GM21381 (cell line): ENCODE data around the gene HLA-B.

Experiments
- ATAC-seq: cut with Tn5 transposase; IDR thresholded peaks from one replicate; pipeline ENCODE4 v1.9.1; 2021; ENCODE audit warnings: mild to moderate bottlenecking, moderate library complexity; ENCODE audit not compliant: unreplicated experiment

The HLA-B gene

DNA sequence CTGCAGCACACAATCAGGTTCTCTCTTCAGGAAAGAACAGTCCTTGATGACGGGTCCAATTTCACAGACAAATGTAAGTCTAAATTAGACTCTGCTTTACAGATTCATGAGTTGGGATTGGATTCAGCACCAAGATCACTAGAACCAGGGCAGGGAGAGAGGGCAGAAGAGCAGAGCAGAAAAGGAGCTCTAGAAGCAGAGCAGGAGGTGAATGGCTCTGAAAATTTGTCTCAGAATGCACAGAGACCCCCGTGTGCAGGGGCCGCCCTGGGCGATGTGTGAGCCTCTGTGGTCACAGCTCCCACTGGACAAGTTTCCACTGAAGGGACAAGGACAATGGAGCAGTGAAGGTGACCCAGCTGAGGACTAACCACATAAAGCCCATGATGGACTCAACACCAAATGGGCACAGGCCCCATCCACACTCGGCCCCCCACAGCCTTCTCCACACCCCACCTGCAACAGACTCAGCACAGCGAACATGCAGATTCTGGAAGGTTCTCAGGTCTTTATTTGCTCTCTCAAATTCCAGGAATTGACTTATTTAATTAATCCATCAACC, 3.5 kb downstream of the HLA-B start:
- no peak for ATAC-seq

DNA sequence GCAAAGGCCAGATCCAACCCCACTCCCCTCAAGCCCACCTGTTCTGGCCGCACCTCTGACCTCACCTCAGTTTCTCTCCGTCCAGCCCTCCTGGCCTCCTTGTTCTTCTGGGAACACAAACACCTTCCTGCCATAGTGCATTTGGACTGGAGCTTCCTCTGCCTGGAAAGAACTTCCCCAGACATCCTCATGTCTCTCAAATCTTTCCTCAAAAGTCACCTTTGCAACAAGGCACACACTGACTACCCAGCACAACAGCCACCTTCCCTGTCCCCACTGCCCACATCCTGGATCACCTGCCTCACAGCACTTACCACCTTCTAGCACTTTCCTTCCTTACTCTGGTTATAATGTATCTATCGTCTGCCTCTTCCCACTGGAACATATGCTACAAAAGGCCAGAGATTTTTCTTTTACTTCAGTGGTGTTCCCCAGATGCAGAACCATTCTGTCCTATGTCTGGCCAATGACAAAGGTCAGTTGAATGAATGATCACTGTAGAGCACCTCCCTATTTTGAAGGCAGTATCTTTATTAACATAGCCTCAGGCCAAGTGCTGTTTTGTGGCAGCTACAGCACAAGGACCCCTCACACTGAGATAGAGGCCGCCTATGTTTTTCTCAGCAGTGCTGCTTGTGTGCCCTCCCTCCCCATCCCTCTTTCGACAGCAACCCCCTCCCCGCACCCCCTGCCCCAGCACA, 4.1 kb downstream of the HLA-B start:
- no peak for ATAC-seq

DNA sequence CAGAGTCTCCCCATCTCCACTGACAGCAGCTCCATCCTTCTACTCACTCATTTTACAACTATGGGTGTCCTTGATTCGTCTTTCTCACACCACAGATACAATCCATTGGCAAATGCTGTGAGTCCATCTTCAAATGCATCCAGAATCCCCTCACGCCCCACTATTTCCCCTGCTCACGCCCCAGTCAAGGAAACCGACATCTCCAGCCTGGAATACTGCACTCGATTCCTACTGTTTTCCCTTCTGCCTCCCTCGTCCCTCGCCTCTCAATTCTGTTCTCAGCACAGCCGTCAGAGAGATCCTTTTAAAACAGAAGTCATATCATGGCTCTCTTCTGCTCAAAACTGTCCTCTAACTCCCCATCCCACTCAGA, 4.7 kb downstream of the HLA-B start:
- ATAC-seq = no peak

DNA sequence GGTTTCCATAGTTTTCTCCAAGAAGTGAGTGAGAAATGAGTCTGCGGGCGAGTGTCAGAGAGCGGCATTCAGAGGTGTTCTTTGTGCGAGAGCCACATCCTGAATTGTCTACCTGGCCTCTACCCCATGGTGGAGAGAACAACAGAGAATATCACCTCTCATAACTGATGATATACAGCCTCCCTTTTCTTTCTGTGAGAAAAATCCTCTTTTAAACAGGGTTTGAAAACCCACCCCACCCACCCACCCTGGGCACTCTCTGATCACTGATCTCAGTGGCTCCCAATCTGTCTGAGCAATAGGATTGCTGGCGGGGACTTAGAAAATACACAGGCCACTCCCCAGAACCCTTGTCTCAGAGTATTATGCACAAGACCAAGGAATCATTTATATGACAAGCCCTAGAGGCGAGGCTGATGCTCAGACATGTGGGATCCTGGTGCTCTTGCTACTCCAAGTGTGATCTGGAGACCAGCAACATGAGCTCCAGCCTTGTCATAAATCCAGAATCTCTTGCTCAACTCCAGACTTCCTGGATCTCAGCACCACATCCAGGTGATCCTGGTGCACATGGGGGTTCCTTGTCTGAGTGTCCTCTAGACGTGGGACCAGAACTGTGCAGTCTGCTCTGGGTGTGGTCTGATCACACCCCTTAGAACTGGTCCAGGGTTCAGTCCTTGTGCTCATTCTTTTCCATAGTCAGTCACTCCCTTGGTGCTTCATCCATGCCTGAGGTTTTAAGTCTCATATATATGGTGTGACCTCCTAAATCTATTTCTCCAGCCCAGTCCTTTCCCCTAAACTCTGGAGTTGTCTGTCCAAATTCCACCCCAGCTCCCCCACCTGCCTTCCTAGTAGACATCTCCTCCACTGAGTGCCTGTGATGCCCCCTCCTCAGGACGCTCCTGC, 5.3 kb downstream of the HLA-B start:
- no peak for ATAC-seq

DNA sequence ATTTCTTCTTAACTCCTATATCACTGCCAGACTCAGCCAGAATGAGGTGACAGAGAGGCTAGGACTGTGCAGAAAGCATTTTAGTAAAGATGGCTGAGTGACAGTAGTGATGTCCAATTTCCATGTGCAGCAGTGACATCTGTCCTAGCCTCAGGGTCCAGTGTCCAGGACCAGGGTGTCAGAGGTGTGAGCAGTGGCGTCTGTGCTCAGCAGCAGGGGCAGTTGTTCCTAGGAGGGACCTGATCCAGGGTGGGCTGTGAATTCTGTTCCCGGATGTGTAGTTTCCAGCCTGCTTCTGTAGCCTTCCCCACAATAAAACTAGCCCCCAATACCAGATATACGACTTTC, 6.0 kb downstream of the HLA-B start:
- ATAC-seq = no peak

DNA sequence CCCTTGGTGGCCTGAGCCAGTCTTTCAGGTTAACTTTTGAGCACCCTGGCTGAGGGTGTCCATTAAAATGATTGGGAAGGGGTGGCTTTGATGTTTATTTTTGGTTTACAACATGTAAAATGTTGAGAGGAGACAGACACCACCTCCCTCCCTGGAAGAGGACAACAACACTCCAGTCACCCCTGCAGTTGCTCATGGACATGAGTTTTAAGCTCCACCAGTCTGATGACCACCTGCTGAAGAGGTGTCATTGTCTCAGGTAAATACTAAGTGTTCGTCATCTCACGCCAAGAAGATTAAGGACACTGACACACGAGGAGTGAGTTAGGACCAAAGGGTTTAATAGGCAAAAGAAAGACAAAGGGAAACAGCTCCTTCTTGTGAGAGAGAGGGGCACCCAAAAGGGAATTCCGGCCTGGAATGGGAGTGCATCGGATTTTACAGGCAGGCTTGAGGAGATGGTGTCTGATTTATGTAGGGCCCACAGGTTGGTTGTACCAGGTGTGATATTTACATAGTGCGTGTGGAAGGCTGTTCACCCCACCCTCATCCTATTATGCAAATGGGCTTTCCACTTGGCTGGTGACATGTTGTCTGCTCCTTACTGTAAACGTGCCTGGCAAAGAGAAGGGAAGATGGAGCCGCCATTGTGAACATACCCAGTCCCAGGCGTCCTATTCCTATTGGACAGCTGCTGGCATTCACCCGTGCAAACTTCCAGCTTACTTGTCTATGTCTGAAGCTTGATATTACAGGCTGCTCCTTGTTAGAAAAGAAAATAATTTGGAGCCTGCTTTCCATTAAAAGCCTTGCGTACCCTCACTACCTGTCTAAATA, 6.6 kb downstream of the HLA-B start:
- ATAC-seq = no peak

DNA sequence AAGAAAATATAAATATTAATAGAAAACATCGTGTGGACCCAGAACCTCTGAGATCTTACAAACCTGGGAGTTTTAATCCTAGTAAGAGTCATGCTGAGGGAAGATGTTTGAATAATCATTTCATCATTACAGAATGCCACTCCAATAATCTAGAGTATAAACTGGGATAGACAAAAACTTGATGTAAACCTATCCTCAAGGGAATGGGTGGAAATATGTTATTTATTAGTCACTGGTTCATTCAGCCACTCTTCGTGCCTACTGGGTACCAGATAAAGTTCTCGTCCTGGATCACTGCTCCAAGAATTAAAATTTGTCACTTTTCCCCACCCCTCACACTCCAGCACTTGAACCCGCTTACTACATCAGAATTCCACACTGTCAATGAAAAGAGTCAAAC, 7.7 kb downstream of the HLA-B start:
- ATAC-seq = no peak

DNA sequence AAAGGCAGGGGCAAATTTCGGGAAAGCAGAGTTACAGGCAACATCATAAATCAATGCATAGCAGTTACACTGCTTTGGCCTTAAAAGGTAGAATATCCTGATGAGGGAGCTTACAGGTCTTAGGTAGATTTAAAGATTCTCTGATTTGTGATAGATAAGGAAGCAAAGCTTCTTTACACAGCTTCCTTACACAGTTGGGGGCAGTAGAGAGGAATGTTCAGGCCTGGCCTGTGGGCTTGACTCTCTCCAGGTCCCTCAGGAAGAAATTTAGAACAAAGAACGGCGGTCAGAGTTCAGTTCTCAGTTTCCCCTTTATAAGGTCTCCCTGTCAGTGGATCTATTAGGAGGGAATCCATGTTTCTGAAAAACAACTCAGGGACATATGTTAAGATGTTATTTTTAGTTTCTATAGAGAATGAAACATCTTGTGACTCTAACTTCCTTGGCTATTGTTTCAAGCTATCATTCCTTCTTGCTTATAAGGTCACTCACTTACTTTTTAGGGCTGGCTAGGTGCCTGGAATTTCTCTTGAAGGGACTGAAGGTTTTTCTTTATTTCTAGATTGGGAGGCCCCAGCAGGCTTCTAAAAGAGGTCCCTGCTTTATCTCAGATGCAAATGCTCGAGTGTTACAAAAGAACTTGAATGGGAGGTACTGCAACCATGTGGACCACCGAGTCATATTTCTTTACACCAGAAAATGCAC, 11.8 kb downstream of the HLA-B start:
- ATAC-seq = no peak

DNA sequence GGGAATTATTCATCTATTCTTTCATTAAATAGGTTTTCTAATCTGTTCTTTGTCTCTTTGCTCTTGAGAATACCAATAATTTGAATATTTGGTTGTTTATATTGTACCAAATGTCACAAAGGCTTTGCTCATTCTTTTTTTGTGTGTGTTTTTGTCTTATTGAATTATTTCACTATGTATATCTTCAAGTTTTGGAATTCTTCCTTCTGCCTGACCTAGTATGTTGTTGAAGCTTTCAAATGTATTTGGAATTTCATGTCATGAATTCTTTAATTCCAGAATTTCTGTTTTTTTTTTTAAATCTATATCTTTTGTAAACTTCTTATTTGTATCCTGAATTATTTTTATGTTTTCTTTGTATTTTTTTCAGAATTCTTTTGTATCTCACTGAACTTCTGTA, 16.8 kb downstream of the HLA-B start:
- no peak for ATAC-seq

DNA sequence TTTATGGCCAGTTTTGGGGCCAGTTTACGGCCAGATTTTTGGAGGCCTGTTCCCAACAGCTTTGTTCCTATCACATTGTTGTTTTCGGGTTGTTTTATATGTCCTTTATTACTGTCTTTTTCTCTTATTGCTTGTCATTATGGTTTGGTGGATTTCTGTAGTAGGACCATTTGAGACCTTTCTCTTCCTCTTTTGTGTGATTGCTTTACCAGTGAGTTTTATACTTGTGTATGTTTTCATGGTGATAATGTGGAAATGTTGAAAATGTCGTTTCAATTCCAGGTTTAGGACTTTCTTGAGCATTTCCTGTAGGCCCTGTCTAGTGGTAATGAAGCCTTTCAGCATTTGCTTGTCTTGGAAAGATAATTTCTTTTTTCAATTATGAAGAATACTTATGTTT, 17.8 kb downstream of the HLA-B start:
- ATAC-seq = no peak

DNA sequence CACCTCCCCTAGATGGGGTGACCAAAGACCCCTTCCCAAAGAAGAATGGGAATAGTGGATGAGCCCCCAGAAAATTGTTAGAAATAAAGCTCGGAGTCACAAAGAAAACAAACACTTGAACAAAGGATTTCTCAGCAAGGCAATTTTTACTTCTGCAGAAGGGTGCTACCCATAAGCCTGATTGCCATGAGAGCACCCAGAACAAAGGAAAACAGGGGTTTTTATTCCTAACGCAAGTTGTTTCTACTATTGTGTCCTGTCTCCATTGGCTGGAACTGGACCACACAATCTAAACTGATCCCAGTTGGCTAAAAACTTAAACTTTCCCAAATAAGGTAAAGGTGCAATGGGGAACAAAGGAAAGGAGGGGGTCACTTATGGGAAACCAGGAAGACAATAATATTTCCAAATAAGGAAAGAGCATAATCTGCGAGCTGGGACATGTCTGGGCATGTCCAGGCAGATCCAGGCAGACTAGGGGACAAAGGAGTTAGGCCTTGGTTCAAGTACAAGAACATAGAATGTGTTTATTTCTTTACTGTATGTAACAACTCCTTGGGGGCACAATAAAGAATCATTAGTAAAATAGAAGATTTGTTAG, 20.0 kb downstream of the HLA-B start:
- no peak for ATAC-seq

DNA sequence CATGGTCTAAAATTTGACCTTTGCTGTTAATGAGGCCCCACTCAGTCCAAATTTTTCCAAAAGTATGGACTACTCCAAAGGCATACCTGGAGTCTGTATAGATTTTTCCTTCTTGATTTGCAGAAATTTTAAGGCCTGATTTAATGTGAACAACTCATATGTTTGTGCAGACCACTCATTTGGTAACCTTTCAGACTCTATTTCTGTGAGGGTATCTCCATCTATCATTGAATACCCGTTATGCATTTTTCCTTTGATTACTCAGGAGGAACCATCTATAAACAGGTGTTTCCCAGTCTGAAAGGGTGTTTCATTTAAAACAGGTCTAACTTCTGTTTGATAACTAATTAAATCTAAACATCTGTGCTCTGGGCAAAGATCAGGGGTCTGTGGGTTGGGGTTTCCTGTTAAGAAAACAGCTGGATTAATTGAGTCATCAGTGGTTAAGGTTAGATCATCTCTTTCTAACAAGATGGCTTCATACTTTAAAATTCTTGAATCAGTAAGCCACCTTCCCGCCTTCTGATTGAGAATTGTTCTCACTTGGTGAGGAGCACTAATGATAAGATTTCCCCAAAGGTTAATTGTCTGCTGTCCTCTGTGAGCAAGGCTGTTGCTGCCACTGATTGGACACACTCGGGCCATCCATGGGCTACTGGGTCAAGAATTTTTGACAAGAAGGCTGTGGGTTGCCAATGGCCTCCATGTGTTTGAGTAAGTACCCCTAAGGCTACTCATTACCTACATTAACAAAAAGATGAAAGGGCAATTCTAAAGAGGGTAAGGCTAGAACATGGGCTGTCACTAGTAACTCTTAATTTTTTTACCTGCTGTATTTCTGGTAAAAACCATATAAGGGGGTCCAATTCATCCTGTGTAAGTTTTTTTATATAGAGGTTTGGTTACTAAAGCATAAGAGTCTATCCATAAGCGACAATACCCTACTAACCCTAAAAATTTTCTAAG, 24.1 kb downstream of the HLA-B start:
- ATAC-seq = no peak

DNA sequence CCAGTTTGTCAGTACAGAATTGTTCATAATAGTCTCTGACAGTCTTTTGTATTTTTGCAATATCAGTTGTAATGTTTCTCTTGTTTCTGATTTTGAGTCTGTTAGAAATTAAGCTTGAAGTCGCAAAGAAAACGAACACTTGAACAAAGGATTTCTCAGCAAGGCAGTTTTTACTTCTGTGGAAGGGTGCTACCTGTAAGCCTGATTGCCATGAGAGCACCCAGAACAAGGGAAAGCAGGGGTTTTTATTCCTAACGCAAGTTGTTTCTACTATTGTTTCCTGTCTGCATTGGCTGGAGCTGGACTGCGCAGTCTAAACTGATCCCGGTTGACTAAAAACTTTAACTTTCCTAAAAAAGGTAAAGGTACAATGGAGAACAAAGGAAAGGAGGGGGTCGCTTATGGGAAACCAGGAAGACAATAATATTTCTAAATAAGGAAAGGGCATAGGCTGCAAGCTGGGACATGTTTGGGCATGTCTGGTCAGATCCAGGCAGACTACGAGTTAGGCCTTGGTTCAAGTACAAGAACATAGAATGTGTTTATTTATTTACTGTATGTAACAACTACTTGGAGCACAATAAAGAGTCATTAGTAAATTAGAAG, 28.5 kb downstream of the HLA-B start:
- ATAC-seq = no peak

DNA sequence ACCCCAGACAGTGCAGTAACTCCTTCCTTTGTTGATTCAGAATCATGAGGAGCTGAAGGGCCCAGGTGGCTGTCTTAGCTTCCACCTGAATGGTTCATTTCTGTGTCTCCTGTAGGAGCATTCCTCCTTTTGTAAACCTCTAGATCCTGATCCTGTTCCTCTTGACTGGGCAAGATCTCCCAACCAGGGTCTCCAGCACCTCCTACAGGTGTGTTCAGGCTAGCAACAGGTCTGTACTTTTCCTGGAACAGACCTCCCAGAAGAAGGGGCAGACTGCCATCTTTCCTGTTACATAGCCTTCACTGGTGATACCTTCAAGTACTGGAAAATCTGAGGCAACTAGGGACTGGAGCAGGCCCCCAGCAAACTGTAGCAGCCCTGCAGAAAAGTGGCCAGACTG, 35.2 kb downstream of the HLA-B start:
- ATAC-seq = no peak

DNA sequence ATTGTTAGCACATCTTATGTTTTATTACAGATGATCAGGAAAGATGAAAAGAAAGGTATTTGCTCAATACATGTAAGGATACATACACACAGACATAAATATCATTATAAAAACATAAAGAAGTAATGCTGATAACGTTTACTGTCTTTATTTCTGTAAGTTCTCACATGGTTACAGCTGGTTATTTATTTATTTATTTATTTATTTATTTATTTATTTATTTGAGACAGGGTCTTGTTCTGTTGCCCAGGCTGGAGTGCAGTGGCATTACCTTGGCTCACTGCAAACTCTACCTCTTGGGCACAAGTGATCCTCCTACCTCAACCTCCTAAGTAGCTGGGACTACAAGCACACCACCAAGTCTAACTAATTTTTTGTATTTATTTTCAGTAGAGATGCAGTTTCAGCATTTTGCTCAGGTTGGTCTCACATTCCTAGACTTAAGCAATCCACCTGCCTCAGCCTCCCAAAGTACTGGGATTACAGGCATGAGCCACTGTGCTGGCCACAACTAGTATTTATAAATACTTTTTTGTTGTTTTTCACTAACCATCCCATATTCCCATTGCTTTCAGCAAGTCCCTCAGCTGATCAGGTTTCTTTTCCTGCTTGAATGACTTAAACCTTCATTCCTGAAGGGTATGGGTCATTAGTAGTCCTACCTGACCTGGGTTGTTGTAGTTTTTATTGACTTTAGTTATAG, 35.8 kb downstream of the HLA-B start:
- no peak for ATAC-seq

DNA sequence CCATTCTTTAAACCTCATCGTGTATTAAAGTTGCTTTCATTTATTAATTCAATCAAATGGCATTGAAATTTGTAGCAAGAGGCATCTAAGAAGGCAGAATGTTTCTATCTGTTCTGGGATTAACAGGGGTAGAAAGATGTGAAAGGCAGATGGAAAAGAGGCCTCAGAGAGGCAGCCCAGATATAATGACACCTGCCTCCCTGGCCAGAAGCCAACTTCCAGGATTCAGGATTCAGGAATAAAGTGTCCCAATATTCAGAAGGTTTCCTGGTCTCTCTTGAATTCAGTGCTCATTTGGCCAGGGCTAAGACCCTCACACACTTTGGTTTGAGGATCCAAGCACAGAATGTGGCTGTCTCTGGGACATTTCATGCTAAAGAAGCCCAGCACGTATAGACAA, 39.9 kb downstream of the HLA-B start:
- no peak for ATAC-seq

DNA sequence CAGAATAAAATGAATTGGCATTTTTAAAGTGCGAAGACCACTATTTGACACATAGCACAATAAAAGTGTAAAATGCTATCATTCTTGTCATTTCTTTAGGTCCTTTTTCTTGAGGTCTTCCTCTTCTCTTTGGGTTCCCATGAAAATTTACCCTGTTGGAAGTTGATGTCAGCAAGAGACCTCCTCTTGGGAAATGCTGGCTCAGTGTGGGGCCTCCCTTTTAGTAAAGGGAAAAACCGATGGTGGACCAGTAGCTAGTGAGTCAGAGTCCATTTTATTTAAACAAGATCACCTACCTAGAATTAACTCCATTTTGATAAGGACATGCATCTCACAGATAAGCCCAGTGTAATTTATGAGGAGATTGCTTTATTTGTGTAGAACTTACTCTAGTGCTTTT, 47.3 kb downstream of the HLA-B start:
- no peak for ATAC-seq

DNA sequence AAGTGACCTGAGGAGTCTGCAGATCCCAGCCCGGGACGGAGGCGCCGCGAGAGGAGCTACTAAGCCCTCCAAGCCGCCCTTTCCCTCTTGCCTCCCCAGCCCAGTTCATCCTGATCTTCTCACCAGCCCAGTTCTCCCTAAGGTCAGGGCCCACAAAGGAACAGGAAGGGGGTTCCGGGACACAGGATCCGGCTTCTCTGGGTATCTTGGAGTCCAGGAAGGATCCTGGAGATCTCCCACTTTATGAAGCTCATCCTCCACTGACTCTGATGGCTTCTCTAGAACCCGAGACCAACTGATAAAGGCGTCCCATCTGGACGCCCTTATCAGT, 48.2 kb downstream of the HLA-B start:
- ATAC-seq = no peak
